ENCODE data around the gene TADA2A.

Gene TADA2A

DNA sequence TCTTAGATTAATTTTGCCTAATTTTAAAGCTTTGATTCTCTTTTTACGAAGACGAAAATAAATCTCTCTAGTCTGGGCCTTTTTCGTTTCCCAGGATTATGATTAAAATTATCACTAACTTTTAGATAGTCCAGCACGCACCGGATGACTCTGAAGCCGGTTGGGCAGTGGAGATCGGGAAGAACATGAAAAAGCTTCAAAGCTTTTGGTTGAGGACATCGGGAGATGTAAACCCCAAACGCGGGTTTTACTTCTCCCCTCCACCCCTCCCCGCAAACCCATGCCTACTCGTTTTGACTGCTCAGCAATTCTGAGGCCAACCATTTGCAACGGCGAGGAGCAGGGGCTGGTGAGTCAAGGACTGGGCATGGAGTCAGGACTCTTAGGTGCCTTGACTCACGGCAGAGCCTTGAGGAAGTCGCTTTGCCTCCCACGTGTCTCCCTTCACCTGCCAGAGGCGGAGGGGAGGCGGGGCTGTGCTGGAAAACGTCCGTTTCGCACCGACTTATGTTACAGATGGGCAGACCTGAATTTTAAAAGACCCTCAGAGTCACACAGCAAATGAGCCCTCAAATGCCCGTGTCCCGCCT, 82.0 kb downstream of the TADA2A start:
- TF ChIP-seq, protein P1, sequence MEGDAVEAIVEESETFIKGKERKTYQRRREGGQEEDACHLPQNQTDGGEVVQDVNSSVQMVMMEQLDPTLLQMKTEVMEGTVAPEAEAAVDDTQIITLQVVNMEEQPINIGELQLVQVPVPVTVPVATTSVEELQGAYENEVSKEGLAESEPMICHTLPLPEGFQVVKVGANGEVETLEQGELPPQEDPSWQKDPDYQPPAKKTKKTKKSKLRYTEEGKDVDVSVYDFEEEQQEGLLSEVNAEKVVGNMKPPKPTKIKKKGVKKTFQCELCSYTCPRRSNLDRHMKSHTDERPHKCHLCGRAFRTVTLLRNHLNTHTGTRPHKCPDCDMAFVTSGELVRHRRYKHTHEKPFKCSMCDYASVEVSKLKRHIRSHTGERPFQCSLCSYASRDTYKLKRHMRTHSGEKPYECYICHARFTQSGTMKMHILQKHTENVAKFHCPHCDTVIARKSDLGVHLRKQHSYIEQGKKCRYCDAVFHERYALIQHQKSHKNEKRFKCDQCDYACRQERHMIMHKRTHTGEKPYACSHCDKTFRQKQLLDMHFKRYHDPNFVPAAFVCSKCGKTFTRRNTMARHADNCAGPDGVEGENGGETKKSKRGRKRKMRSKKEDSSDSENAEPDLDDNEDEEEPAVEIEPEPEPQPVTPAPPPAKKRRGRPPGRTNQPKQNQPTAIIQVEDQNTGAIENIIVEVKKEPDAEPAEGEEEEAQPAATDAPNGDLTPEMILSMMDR (IDR thresholded peaks at IDR 0.05; ENCODE audit: extremely low read depth, insufficient read depth, missing control alignments) = no peak
- in situ Hi-C loops (cut with MboI; ENCODE audit: low pct_unique_long_range_greater_than_20kb, low sequenced_read_pairs, unreplicated experiment) = no loop called here
- peak; percentile 54 for DNase-seq (ENCODE audit: low spot score)

DNA sequence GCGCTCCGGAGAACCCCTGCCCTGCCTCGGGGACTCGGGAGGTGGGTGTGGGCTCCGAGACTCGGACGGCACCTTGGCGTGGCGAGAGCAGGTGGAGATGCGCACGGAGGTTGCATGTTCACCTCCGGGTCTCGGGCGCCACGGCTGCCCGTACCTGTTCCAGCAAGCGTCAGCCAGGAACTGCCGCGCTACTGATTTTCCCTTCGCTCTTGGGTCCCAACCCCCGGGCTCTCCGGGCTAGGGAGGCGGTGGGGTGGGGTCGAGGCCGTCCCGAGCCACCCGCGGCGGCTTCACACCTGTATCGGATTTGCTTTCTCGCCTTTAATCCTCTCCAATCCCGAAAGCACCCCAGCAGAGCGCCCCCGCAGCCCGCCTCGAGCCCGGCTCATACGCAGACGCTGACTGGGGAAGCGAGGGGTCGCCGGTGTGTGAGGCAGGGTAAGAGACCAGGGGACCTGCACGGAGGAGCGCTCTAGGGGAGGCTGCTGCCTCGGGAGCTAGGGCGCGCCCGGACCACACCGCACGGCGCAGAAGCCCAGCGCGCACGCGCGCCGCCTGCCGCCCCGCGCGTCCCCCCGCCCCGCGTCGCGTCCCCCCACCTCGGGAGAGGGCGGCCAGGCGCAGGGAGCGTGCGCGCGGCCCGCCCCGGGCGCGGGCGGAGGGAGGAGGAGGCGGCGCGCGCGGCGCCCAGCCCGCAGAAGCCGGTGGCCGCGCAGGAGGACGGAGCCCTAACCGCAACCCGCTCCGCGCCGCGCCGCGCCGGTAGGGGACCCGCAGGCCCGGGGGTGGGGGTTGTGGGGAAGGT, 82.7 kb downstream of the TADA2A start, which contains the start of gene DUSP14:
DUSP14 (plus strand) TSS at position 695 of the 805 bp plus-strand sequence. CDS start 22,382 bp downstream, outside the sequence.
- DNase-seq (ENCODE audit: low spot score) = peak; percentile 99
- TF ChIP-seq, protein P1 (IDR thresholded peaks at IDR 0.05; ENCODE audit: extremely low read depth, insufficient read depth, missing control alignments) = no peak
- in situ Hi-C loops (cut with MboI; ENCODE audit: low pct_unique_long_range_greater_than_20kb, low sequenced_read_pairs, unreplicated experiment) = no loop called here

DNA sequence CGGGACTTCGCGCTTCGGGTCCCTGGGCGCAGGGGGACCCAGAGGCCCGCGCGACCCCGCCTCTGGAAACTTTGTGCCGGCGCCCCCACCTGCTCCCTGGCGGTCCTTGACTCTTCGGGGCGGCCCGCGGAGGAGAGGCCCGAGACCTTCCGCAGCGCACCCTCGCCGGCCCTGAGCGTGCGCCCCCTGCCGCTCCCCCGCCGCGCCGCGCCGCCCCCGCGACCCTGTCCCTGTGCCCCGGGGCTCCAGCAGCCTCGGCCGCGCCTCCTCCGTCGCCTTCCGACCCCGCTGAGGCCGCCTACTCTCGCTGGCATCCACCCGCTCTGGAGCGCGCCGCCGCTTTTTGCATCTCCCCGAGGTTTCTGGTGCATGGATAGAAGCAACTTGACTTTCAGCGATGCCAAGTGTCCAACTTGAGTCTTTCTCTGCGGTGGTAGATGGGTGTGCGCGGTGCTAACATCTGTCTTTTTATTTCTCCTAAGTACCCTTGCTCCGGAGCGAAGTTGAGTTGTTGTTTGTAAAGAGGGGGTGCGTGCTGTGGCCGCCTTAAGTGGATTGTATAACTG, 83.4 kb downstream of the TADA2A start:
- peak; percentile 75 for DNase-seq (ENCODE audit: low spot score)
- in situ Hi-C loops (cut with MboI; ENCODE audit: low pct_unique_long_range_greater_than_20kb, low sequenced_read_pairs, unreplicated experiment) = no loop called here
- TF ChIP-seq, protein P1 (IDR thresholded peaks at IDR 0.05; ENCODE audit: extremely low read depth, insufficient read depth, missing control alignments) = peak; percentile 66

DNA sequence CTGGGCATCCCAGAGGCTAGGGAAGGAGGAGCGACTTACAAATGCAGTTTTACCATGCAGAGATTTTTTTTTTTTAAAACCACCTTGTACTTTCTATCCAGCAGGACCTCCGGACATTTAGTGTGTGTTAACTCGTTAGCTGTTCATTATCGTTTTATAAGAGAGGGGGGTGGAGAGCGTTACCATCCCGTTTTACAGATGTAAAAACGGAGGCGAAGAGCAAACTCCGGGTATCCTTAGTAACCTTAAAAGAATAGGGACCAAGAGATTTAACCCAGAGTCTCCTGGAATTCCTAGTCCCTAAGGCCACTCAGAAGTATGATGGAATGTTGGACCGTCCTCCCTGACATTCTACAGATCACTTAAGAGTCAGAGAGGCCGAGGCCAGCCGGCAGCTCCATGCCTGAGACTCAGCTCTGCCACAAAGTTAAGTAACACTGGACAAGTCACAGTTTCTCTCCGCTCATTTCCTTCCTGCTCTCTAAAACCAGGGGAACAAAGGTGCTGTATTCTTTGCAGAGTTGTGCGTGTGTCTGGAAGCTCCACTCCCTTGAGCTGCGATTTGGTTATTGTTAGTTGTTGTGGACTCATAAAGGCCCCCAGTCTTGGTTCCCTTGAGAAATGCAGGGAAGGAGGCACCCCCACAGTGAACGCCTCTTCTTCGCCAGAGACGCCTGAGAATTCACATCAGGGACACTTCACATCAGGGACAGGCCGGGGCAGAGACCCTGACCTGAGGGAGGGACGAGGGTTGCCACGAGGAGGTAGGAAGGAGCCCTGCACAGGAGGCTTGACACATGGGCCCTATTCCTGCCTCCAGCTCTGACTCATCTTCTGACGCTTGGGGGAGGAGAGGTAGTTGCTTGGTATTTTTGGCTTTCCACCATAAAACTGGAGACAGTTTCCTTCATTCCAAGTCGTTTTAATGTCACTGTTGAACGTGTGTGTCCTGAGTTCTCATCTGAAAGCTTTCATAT, 84.2 kb downstream of the TADA2A start:
- TF ChIP-seq, protein P1 (IDR thresholded peaks at IDR 0.05; ENCODE audit: extremely low read depth, insufficient read depth, missing control alignments) = no peak
- in situ Hi-C loops (cut with MboI; ENCODE audit: low pct_unique_long_range_greater_than_20kb, low sequenced_read_pairs, unreplicated experiment) = no loop called here
- peak; percentile 39 for DNase-seq (ENCODE audit: low spot score)

DNA sequence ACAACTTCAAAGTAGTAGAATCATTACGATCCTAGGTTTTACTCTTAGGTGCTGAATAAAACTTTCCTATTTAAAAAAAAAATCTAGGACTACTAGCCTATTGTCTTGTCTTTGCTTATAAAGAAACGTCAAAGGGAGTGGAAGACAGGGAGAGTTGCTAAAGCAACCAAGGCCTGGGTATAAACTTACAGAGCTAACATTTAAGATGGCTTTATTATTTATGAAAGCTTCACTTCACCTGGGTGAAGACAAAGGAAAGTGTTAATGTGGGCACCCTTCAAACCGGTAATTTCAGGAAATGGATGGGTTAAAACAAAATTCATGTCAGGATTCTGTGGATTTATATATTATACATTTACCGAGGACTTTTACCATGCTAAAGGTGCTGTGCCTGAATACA, 85.5 kb downstream of the TADA2A start:
- in situ Hi-C loops (cut with MboI; ENCODE audit: low pct_unique_long_range_greater_than_20kb, low sequenced_read_pairs, unreplicated experiment) = no loop called here
- TF ChIP-seq, protein P1 (IDR thresholded peaks at IDR 0.05; ENCODE audit: extremely low read depth, insufficient read depth, missing control alignments) = no peak
- DNase-seq (ENCODE audit: low spot score) = no peak

Measured in GM13977 (cell line).